Activated naive CD4-positive, alpha-beta T cell (primary cell): ENCODE data around the gene OR4B1.
A peak's percentile ranks its signal among the peaks of the same experiment; 100 is the strongest.
"Not testable (repeated sequence)": the region's sequence is repeated elsewhere in the genome, so short reads cannot be mapped to it uniquely, and the experiment has no call there.

Source experiments
- DNase-seq, 4 experiments: peaks; one replicate each; lab custom pipeline; 2025; lab: John Stamatoyannopoulos, UW

The OR4B1 gene, protein sequence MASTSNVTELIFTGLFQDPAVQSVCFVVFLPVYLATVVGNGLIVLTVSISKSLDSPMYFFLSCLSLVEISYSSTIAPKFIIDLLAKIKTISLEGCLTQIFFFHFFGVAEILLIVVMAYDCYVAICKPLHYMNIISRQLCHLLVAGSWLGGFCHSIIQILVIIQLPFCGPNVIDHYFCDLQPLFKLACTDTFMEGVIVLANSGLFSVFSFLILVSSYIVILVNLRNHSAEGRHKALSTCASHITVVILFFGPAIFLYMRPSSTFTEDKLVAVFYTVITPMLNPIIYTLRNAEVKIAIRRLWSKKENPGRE

GRCh38 chr11:48216510-48216909 is at the start of gene OR4B1:
TSS of gene OR4B1 (plus strand) at chr11:48216810. CDS start at chr11:48216810, 0 bp downstream.
- DNase-seq, result no peak

DNA sequence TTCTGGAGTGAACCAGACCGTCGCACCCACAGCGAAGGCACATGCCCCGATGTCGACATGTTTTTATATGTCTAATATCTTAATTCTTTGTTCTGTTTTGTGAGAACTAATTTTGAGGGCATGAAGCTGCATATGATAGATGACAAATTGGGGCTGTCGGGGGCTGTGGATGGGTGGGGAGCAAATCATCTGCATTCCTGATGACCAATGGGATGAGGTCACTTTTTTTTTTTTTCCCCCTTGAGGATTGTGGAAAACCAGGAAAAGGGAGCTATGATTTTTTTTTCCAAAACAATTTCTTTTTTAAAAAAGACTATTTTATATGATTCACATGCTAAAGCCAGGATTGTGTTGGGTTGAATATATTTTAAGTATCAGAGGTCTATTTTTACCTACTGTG is 49.2 kb upstream of the OR4B1 start:
- no peak for DNase-seq

DNA sequence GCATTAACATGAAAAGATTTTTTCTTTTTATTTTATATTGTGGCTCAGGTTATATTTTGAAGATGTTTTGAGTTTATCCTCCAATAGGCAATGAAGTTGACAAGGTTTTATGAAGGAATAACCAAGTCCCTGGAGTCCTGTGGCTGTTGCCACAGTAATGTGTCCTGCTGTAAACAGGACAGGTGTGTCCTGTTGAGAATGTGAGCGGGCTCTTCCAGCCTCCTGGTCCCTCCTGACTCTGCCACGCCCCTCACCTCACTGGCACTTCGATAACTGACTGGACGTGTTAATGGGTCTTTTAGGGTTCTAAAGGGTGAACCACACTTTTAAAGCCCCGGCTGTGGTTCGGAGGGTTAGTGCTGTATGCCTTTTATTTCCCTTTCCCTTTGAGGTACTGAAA is 47.8 kb upstream of the OR4B1 start:
- no peak for DNase-seq

DNA sequence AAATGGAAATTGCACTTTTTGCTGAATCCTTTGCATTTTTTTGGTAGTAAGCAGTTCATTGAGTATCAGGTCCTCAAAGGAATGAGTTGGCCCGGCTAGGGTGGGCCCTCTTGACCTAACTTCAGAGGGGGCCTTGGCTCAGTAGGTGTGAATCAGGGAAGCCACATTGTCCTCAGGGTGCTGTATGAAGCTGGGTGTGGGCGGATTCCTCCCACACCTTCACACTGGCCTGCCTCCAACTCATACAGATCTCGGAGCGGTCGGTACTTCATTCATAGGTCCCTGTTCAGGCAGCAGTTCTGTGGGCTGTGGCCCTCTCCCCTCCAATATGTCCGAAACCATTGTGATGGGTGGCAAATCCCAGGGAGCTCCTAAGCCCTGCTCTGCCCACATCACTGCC is 47.4 kb upstream of the OR4B1 start:
- DNase-seq, result no peak

DNA sequence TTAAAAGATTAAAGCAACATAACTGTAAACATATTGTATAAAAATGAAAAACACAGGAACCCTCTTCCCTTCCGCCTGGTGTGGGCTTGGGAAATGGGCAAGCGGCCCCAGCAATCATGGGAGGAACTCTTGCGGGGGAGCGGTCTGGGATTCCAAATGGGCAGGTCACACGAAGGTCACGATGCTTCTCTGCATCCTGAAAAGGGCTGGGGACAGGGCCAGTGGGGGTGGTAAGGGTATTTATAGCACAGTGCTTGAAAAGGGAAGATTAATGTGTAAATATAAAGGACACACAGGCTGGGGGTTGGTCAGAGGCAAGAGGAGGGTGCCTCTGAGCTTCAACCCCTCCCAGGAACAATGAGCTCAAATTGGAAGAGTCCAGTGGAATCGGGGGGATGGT is 46.9 kb upstream of the OR4B1 start:
- DNase-seq, result no peak

DNA sequence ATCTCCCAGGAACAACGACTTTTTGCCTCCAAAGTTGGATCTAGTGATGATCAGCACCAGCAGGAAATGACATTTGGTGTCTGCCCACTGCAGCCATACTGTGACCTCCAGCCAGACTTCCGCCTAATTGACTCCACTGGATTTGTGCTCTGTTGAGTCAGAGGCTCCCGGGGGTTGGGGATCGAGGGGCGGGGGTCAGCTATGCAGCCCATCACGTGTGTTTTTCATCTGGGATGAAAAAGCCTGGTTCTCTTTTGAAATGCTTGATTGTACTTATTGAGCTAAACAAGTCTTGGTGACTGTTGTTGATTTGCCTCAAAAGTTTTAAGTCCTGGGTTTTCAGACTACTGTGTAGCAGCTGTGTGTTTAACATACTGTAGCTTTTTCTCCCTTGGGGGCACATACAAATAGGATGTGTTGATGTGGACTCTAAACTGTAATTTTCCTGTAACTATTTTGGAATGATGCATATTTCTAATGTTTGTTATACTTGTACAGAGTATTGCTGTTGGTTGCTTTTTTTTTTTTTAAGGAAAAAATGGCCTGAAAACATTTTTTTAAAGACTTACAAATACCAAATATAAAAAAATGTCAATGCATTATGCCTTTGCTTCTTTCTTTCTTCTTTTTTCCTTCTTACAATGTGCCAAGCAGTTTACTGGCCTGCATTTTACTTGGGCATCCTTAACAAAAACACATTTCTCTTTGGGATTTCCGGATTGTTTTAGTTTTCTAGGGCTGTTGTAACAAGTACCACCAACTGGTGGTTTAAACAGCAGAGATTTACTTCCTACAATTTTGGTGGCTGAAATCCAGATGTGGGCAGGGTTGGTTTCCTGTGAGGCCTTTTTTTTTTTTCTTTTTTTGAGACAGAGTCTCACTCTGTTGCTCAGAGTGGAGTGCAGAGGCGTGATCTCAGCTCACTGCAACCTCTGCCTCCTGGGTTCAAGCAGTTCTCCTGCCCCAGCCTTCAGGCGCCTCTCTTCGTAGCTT is 46.1 kb upstream of the OR4B1 start:
- DNase-seq, result no peak

GRCh38 chr11:48172818-48173609 is 43.6 kb upstream of the OR4B1 start:
- DNase-seq, result peak; percentile 21 to 46 (median 26)

GRCh38 chr11:48177661-48178060 is 38.9 kb upstream of the OR4B1 start:
- no peak for DNase-seq

GRCh38 chr11:48180627-48181026 is 36.0 kb upstream of the OR4B1 start:
- DNase-seq, result no peak

- no peak for DNase-seq
Observed at GRCh38 chr11:48182860-48183526, 33.6 kb upstream of the OR4B1 start.

DNA sequence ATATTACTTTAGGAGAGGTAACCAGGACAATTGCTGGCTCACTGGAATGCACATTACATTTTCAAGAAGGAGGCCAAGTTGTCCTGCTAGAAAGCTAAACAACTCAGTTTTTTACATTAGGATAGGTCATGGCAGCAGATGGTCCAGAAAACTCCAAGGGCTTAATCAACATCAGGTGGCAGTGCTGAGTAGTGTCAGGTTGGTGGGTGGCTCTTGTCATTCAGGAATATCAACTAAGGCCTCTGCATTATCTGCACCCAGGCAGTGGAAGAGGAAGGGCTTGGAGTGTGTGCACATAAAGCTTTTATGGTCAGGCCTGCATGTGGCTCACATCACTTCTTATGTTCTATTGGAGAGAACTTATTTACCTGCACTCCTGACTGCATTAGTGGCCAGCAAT is 32.2 kb upstream of the OR4B1 start:
- DNase-seq, result no peak

GRCh38 chr11:48190906-48191654 is 25.5 kb upstream of the OR4B1 start:
- peak in 1 of 4 experiments; percentile 25 for DNase-seq

GRCh38 chr11:48193876-48194275 is 22.7 kb upstream of the OR4B1 start:
- DNase-seq, result no peak

DNA sequence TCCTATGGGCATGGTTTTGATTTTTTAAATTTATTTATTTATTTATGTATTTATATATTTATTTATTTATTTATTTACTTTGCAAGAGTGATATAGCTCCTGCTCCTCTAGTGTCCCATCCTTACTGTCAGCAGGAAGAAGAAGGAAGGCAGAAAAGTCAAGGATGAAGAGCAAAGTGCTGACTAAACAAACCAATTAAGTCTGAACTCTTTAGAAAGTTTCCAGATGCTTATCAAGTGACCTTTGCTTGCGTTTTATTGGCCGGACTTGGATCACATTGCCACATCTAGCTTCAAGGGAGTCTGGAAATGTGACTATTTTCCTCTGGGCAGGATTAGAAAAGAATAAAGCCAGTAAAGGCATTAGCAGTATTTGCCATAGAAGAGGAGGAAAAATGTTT is 8.7 kb upstream of the OR4B1 start:
- no peak for DNase-seq

DNA sequence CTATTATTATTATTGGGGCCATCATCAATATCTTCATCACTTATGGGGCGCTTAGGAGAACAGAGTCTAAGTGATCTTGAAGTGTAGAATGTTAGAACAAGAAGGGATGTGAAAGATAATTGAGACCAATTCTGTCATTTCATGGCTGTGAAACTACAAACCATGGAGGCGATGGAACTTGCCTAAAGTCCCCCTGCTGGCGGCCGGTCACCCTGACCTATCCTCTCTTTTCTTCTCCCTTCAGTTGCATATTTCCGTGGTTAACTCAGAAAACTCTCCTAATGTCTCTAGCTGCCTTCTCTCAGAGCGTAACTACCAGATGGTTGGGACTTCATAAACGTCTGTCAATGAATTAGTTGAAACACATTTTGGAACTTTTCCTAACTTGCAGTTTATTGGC is 6.6 kb upstream of the OR4B1 start:
- no peak for DNase-seq

DNA sequence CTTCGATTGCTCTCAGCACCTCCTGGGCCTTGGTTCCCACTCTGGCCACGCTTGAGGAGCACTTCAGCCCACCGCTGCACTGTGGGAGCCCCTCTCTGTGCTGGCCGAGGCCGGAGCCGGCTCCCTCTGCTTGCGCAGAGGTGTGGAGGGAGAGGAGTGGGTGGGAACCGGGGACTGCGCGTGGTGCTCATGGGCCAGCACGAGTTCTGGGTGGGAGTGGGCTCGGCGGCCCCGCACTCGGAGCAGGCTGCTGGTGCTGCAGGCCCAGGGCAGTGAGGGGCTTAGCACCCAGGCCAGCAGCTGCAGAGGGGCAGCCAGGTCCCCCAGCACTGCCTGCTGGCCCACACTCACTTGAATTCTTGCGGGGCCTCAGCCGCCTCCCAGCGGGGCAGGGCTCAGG is 12.2 kb downstream of the OR4B1 start:
- no peak for DNase-seq

GRCh38 chr11:48230057-48230456 is 13.4 kb downstream of the OR4B1 start:
- not testable (repeated sequence) for DNase-seq

GRCh38 chr11:48237727-48238126 is 21.1 kb downstream of the OR4B1 start:
- no peak for DNase-seq

DNA sequence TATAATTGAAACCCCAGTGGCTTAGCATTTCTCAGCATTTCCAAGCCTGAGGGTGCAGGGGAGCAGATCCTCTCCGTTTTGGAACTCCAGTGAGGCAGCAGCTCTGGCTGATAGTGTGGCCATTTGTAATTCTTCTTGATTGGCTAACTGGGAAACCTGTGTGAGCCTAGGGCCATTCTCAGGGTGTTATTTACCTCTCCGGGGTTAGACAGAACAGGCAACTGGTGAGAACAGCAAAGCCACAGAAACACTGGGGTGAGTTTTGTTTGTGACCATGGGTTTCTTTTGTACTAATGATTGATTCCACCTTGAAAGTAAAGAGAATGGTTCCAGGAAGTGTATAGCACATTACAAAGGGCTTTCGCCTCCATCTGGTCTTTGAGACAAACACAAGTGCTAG is 25.9 kb downstream of the OR4B1 start:
- DNase-seq, result no peak

DNA sequence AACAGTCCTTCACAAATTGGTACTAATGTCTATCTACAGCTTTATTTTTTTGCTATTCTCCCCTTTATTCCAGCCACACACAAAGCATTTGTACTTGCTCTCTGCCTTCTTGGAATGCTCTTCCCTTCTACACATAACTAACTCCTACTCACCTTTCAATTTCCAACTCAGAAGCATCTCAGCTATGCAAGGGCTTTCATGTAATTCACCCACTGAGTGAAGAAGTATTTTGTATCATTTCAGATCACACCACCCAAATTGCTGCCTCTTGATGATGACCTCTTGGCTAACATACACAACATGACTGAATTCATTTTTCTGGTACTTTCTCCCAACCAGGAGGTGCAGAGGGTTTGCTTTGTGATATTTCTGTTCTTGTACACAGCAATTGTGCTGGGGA is 28.2 kb downstream of the OR4B1 start, which contains the start of gene OR4X2:
OR4X2 (plus strand) TSS at position 301 of the 400 bp plus-strand sequence; CDS start at position 301, 0 bp downstream.
- no peak for DNase-seq

- DNase-seq, result no peak
Observed at GRCh38 chr11:48248902-48249301, 32.3 kb downstream of the OR4B1 start.
